Lower leg skin (tissue), 4 donors: ENCODE data around the gene NCDN. TPM values are rescaled to one million over a fixed set of nuclear protein-coding genes. Genes with fewer than 3 reads are reported as not detected.

Experiments used
- DNase-seq, 2 donors: peaks; one replicate each; pipeline ENCODE4 v3.0.0-alpha.2; 2019; ENCODE audit warnings: low spot score in 2 of 2
- H3K4me3 ChIP-seq: fragments of 200-600 bp; sonication (generic); 2 replicates; pipeline ENCODE4 v1.5.1; 2017; ENCODE audit warnings: mild to moderate bottlenecking, low read depth; ENCODE audit not compliant: poor library complexity, severe bottlenecking
- CTCF ChIP-seq, 3 donors: fragments of 450-650 bp; IDR thresholded peaks; one replicate each; pipeline ENCODE4 v1.5.1; 2016; ENCODE audit warnings: antibody characterized with exemption in 3 of 3, mild to moderate bottlenecking in 3 of 3, moderate library complexity in 2 of 3
- POLR2A ChIP-seq, 2 donors: fragments of 450-650 bp; IDR thresholded peaks; one replicate each; pipeline ENCODE4 v1.6.1; 2016 to 2017; ENCODE audit warnings: antibody characterized with exemption in 2 of 2, mild to moderate bottlenecking in 1 of 2, moderate library complexity in 1 of 2
- WGBS, 2 donors: methylation state at CpG; one replicate each; pipeline ENCODE4 v1.1.5; 2018; 5-methylcytosine and 5-hydroxymethylcytosine counted together
- intact Hi-C: fragments of 100-400 bp; cut with DNase I; formaldehyde crosslinking; loops from one replicate; pipeline ENCODE4 v1.15.0; 2023; ENCODE audit warnings: low total_unique reads
- total RNA-seq, 4 donors: library from RNA; depleted of rRNA; stranded (reverse); fragments of >200 nt; gene quantifications; one replicate each; pipeline ENCODE4 v1.1.0, GENCODE V29; 2016

The NCDN gene
- total RNA-seq, 4 donors from 2014 or later: 13.7 to 18.4 (median 16.1) TPM

DNA sequence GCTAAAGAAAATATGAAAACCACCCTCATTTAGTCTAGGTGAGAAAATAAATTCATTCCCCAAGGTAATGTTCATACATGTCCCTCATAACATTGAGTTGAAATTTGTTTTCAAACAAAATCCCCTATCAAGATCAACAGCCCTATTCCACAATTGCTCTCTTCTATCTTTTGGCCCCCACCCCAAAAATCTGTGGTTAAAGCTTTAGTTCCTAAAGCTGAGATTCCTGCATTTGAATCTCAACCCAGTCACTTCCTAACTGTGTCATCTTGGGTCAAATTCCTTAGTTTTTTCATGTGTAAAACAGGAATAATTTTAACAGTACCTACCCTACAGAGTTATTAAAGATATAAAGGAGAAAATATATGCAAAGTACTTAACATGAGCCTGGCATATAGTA is 22.4 kb upstream of the NCDN start:
- TF ChIP-seq POLR2A (IDR thresholded peaks at IDR 0.05) (no peak), CTCF (IDR thresholded peaks at IDR 0.05) (no peak)

GRCh38 chr1:35536556-35537162 is 20.9 kb upstream of the NCDN start:
- DNase-seq: no peak
- H3K4me3 ChIP-seq: no peak overlapping the region
- TF ChIP-seq CTCF (IDR thresholded peaks at IDR 0.05): no peak
- TF ChIP-seq POLR2A (IDR thresholded peaks at IDR 0.05): no peak
- WGBS, 2 donors: 64 to 72% methylated on average over 2 of the region's 2 CpGs
- intact Hi-C loops: no loop called here

More for the DNA sequence above, 22.4 kb upstream of the NCDN start:
- no peak overlapping the region for H3K4me3 ChIP-seq
- intact Hi-C loops: no loop called here
- DNase-seq: no peak

GRCh38 chr1:35537806-35538205 is 19.8 kb upstream of the NCDN start:
- WGBS, 2 donors: 79 to 93% methylated on average over 1 of the region's 1 CpG
- intact Hi-C loops: no loop called here
- no peak for DNase-seq
- H3K4me3 ChIP-seq: no peak overlapping the region
- no peak for TF ChIP-seq CTCF (IDR thresholded peaks at IDR 0.05)
- no peak for TF ChIP-seq POLR2A (IDR thresholded peaks at IDR 0.05)

- TF ChIP-seq POLR2A (IDR thresholded peaks at IDR 0.05): no peak
- no peak for TF ChIP-seq CTCF (IDR thresholded peaks at IDR 0.05)
- intact Hi-C loops: no loop called here
Measured at GRCh38 chr1:35539073-35539823, 18.4 kb upstream of the NCDN start.

GRCh38 chr1:35539824-35540261 is 17.8 kb upstream of the NCDN start:
- WGBS, 2 donors: 20 to 35% methylated on average over 1 of the region's 1 CpG
- no peak overlapping the region for H3K4me3 ChIP-seq
- intact Hi-C loops: no loop called here
- no peak for DNase-seq
- TF ChIP-seq CTCF (IDR thresholded peaks at IDR 0.05): no peak
- TF ChIP-seq POLR2A (IDR thresholded peaks at IDR 0.05): no peak

More at GRCh38 chr1:35539073-35539823, 18.4 kb upstream of the NCDN start:
- no peak for DNase-seq
- H3K4me3 ChIP-seq: no peak overlapping the region
- 51 to 68% methylated on average over 6 of the region's 6 CpGs for WGBS, 2 donors
